HG02973 (cell line): Measurements from ENCODE around the gene LRRIQ4.

Experiments
- ATAC-seq: cut with Tn5 transposase; IDR thresholded peaks from one replicate; pipeline ENCODE4 v1.9.1; 2021; ENCODE audit warnings: moderate library complexity; ENCODE audit not compliant: unreplicated experiment

The LRRIQ4 gene

GRCh38 chr3:169809230-169809795 is 3.4 kb upstream of the LRRIQ4 start:
- ATAC-seq, result no peak

GRCh38 chr3:169811631-169812331 is 889 bp upstream of the LRRIQ4 start:
- no peak for ATAC-seq

- ATAC-seq, result no peak
Measured at GRCh38 chr3:169813278-169813677, 608 bp downstream of the LRRIQ4 start.

GRCh38 chr3:169813757-169814517 is 1.3 kb downstream of the LRRIQ4 start:
- ATAC-seq, result peak; percentile 87

- ATAC-seq, result no peak
Measured at GRCh38 chr3:169815590-169816150, 3.0 kb downstream of the LRRIQ4 start.

- no peak for ATAC-seq
Measured at GRCh38 chr3:169818316-169818715, 5.6 kb downstream of the LRRIQ4 start.

GRCh38 chr3:169822091-169822490 is 9.4 kb downstream of the LRRIQ4 start:
- no peak for ATAC-seq

- ATAC-seq, result no peak
Measured at GRCh38 chr3:169822540-169822939, 9.9 kb downstream of the LRRIQ4 start.

- ATAC-seq, result no peak
Measured at GRCh38 chr3:169822983-169823382, 10.3 kb downstream of the LRRIQ4 start.

- ATAC-seq, result no peak
Measured at GRCh38 chr3:169825316-169825715, 12.6 kb downstream of the LRRIQ4 start.

- ATAC-seq, result no peak
Measured at GRCh38 chr3:169827712-169828111, 15.0 kb downstream of the LRRIQ4 start.

GRCh38 chr3:169835533-169835932 is 22.9 kb downstream of the LRRIQ4 start:
- peak; percentile 16 for ATAC-seq

GRCh38 chr3:169836078-169836941 is 23.6 kb downstream of the LRRIQ4 start:
- peak; percentile 87 for ATAC-seq

GRCh38 chr3:169836942-169837275 is 24.2 kb downstream of the LRRIQ4 start:
- ATAC-seq, result no peak

GRCh38 chr3:169838511-169839030 is 25.9 kb downstream of the LRRIQ4 start:
- no peak for ATAC-seq

GRCh38 chr3:169841171-169841570 is 28.5 kb downstream of the LRRIQ4 start:
- peak; percentile 68 for ATAC-seq

- no peak for ATAC-seq
Measured at GRCh38 chr3:169842960-169843359, 30.3 kb downstream of the LRRIQ4 start.

- peak; percentile 98 for ATAC-seq
Measured at GRCh38 chr3:169846458-169847193, 34.0 kb downstream of the LRRIQ4 start.

GRCh38 chr3:169847896-169848295 is 35.2 kb downstream of the LRRIQ4 start:
- no peak for ATAC-seq

GRCh38 chr3:169848741-169849140 is 36.1 kb downstream of the LRRIQ4 start:
- no peak for ATAC-seq
